DOHH2 (cell line): ENCODE results near the gene GIMAP7.

Experiments
- H3F3A ChIP-seq: fragments of 200-600 bp; sonication (generic), shearing (Covaris generic); 2 replicates; pipeline ENCODE4 v1.6.0; 2016; ENCODE audit warnings: antibody characterized with exemption, mild to moderate bottlenecking; ENCODE audit not compliant: control insufficient read depth, insufficient read depth
- H3K27ac ChIP-seq: fragments of 200-600 bp; sonication (generic); 2 replicates; pipeline ENCODE4 v1.5.1; 2014; ENCODE audit warnings: low read depth, mild to moderate bottlenecking, low read length, moderate library complexity
- H3K27me3 ChIP-seq: fragments of 200-600 bp; sonication (generic); 2 replicates; pipeline ENCODE4 v1.6.1; 2014; ENCODE audit warnings: mild to moderate bottlenecking, low read length, mixed read lengths; ENCODE audit not compliant: control insufficient read depth
- H3K36me3 ChIP-seq: fragments of 200-600 bp; sonication (generic); 2 replicates; pipeline ENCODE4 v1.6.1; 2014; ENCODE audit warnings: mild to moderate bottlenecking, low read length, moderate library complexity, mixed read lengths; ENCODE audit not compliant: control insufficient read depth
- H3K4me1 ChIP-seq: fragments of 200-600 bp; sonication (generic); 2 replicates; pipeline ENCODE4 v1.6.1; 2014; ENCODE audit warnings: mild to moderate bottlenecking, low read length, mixed read lengths; ENCODE audit not compliant: control insufficient read depth
- H3K4me2 ChIP-seq: fragments of 200-600 bp; sonication (generic); 2 replicates; pipeline ENCODE4 v1.6.0; 2014; ENCODE audit warnings: mild to moderate bottlenecking, low read length, moderate library complexity
- H3K4me3 ChIP-seq: fragments of 200-600 bp; sonication (generic); 2 replicates; pipeline ENCODE4 v1.5.1; 2014; ENCODE audit warnings: mild to moderate bottlenecking, low read length, mixed read lengths
- H3K79me2 ChIP-seq: fragments of 200-600 bp; sonication (generic); 2 replicates; pipeline ENCODE4 v1.6.1; 2014; ENCODE audit warnings: mild to moderate bottlenecking, low read length, mixed read lengths; ENCODE audit not compliant: control insufficient read depth
- H3K9me2 ChIP-seq: fragments of 200-600 bp; sonication (generic); replicated peaks from 2 replicates; pipeline ENCODE4 v1.6.1; 2014; ENCODE audit warnings: mild to moderate bottlenecking, low read length, mixed read lengths; ENCODE audit not compliant: control insufficient read depth
- H3K9me3 ChIP-seq: fragments of 200-600 bp; sonication (generic); 2 replicates; pipeline ENCODE4 v1.6.1; 2014; ENCODE audit warnings: antibody characterized with exemption, low read length, mixed read lengths; ENCODE audit not compliant: control insufficient read depth, insufficient read depth
- H4K20me1 ChIP-seq: fragments of 200-600 bp; sonication (generic); 2 replicates; pipeline ENCODE4 v1.6.0; 2014; ENCODE audit warnings: low read depth, mild to moderate bottlenecking, antibody characterized with exemption, low read length, moderate library complexity; ENCODE audit not compliant: control insufficient read depth, insufficient read depth
- CTCF ChIP-seq: fragments of 200-600 bp; sonication (generic); IDR thresholded peaks from one replicate; pipeline ENCODE4 v1.5.1; 2014; ENCODE audit warnings: antibody characterized with exemption, mild to moderate bottlenecking, low read depth, low read length; ENCODE audit not compliant: poor library complexity, severe bottlenecking
- EZH2phosphoT487 ChIP-seq: fragments of 200-600 bp; sonication (generic); IDR thresholded peaks from 2 replicates; pipeline ENCODE4 v1.6.1; 2017; ENCODE audit warnings: borderline replicate concordance, mild to moderate bottlenecking, antibody characterized with exemption, low read length, moderate library complexity, mixed read lengths

The GIMAP7 gene

GRCh38 chr7:150524018-150524417 lies 9.3 kb downstream of the GIMAP7 start:
- no peak overlapping the region for H3K27ac ChIP-seq
- H4K20me1 ChIP-seq, result no peaks in the 10 kb centered on the region
- H3K4me2 ChIP-seq, result no peak overlapping the region
- TF ChIP-seq CTCF (no peak), EZH2phosphoT487 (no peak)
- H3K9me3 ChIP-seq, result no peaks in the 10 kb centered on the region
- no peaks in the 10 kb centered on the region for H3F3A ChIP-seq
- H3K36me3 ChIP-seq, result no peaks in the 10 kb centered on the region
- H3K79me2 ChIP-seq, result no peaks in the 10 kb centered on the region
- H3K4me3 ChIP-seq, result no peak overlapping the region
- H3K27me3 ChIP-seq, result no peaks in the 10 kb centered on the region
- H3K4me1 ChIP-seq, result no peaks in the 10 kb centered on the region
- no peaks in the 10 kb centered on the region for H3K9me2 ChIP-seq

DNA sequence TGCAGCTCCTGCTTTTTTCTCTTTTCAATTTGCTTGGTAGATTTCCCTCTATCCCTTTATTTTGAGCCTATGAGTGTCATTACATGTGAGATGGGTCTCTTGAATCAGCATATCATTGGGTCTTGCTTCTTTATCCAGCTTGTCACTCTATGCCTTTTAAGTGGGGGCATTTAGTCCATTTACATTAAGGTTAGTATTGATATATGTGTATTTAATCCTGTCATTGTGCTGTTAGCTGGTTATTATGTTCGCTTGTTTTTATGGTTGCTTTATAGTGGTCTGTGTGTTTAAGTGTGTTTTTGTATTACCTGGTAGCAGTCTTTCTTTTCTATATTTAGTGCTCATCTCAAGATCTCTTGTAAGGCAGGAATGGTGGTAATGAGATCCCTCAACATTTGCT lies 17.0 kb downstream of the GIMAP7 start:
- Histone ChIP-seq H3K4me3 (no peak overlapping the region), H4K20me1 (no peaks in the 10 kb centered on the region), H3F3A (no peaks in the 10 kb centered on the region), H3K36me3 (no peaks in the 10 kb centered on the region), H3K4me2 (no peak overlapping the region), H3K9me2 (no peaks in the 10 kb centered on the region), H3K9me3 (no peaks in the 10 kb centered on the region; the same call in 1 of the 2 replicates), H3K27ac (no peak overlapping the region), H3K27me3 (no peaks in the 10 kb centered on the region), H3K79me2 (no peaks in the 10 kb centered on the region), H3K4me1 (no peaks in the 10 kb centered on the region)
- TF ChIP-seq CTCF, result no peak
- no peak for TF ChIP-seq EZH2phosphoT487

DNA sequence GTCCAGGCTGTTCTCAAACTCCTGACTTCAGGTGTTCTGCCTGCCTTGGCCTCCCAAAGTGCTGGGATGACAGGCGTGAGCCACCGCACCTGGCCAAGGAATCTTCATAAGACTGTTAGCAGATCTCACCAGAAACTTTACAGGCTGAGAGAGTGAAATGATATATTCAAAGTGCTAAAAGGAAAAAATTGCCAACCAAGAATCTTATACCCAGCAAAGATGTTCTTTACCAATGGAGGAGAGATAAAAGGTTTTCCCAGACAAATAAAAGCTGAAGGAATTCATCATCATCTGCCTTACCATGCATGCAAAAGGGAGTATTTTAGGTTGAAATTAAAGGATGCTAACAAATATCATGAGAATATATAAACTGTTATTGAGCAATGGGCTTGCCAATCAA lies 23.6 kb downstream of the GIMAP7 start:
- H3K27ac ChIP-seq, result no peak overlapping the region
- no peak overlapping the region for H3K4me3 ChIP-seq
- H3K4me1 ChIP-seq, result no peaks in the 10 kb centered on the region
- no peaks in the 10 kb centered on the region for H3K9me2 ChIP-seq
- H4K20me1 ChIP-seq, result no peaks in the 10 kb centered on the region
- no peaks in the 10 kb centered on the region for H3K27me3 ChIP-seq
- TF ChIP-seq CTCF (no peak), EZH2phosphoT487 (no peak)
- no peaks in the 10 kb centered on the region for H3K36me3 ChIP-seq
- H3K4me2 ChIP-seq, result no peak overlapping the region
- no peaks in the 10 kb centered on the region for H3K79me2 ChIP-seq
- no peaks in the 10 kb centered on the region for H3F3A ChIP-seq
- no peaks in the 10 kb centered on the region for H3K9me3 ChIP-seq

DNA sequence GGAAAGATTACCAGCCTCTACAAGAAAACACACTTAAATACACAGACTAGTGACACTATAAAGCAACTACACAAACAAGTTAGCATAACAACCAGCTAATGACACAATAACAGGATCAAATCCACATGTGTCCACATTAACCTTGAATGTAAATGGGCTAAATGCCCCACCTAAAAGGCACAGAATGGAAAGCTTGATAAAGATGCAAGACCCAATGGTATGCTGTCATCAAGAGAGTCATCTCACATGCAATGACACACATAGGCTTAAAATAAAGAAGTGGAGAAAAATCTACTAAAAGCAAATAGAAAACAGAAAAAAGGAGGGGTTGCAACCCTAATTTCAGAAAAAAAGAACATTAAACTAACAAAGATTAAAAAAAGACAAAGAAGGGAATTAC lies 38.5 kb downstream of the GIMAP7 start:
- Histone ChIP-seq H3K4me3 (no peak overlapping the region), H3K79me2 (no peaks in the 10 kb centered on the region), H4K20me1 (no peaks in the 10 kb centered on the region), H3K27me3 (no peaks in the 10 kb centered on the region), H3K27ac (no peak overlapping the region), H3K36me3 (no peaks in the 10 kb centered on the region), H3K9me3 (peaks cover 3% of the 10 kb centered on the region; the same call in 1 of the 2 replicates), H3F3A (no peaks in the 10 kb centered on the region), H3K9me2 (no peaks in the 10 kb centered on the region), H3K4me2 (no peak overlapping the region), H3K4me1 (no peaks in the 10 kb centered on the region)
- TF ChIP-seq EZH2phosphoT487 (no peak), CTCF (no peak)
